A549 (cell line): Measurements from ENCODE around the gene LILRB4.

Experiments used
- CEBPB ChIP-seq, 2 experiments: fragments of >200 bp in 1 of 2; sonication (Bioruptor Twin) in 1 of 2; formaldehyde crosslinking in 1 of 2; IDR thresholded peaks; 2 replicates each; pipeline ENCODE4 v1.6.1; 2012 to 2016
- EP300 ChIP-seq, 2 experiments: fragments of >200 bp; sonication (Bioruptor Twin); formaldehyde crosslinking; IDR thresholded peaks; 2 replicates in 1 of 2; 3 replicates in 1 of 2; pipeline ENCODE4 v1.6.1; 2016 to 2017
- MAFK ChIP-seq: fragments of 450-650 bp; IDR thresholded peaks from 2 replicates; pipeline ENCODE4 v1.6.1; 2014; ENCODE audit not compliant: partially characterized antibody
- NR3C1 ChIP-seq: fragments of >200 bp; sonication (Bioruptor Twin); formaldehyde crosslinking; IDR thresholded peaks from 3 replicates; pipeline ENCODE4 v1.6.1; 2017
- PHF8 ChIP-seq: fragments of 200-600 bp; sonication (generic); IDR thresholded peaks from 2 replicates; pipeline ENCODE4 v1.6.1; 2016; ENCODE audit warnings: low read depth, mild to moderate bottlenecking, antibody characterized with exemption, moderate library complexity, borderline replicate concordance
- POLR2A ChIP-seq: IDR thresholded peaks from 2 replicates; pipeline ENCODE4 v1.6.1; 2012; ENCODE audit warnings: mild to moderate bottlenecking, low read length
- TF ChIP-seq, protein P1 (sequence below): fragments of >200 bp; sonication (Bioruptor Twin); formaldehyde crosslinking; IDR thresholded peaks from 3 replicates; pipeline ENCODE4 v1.5.1; 2016
- TF ChIP-seq, protein P2 (sequence below): IDR thresholded peaks from 2 replicates; pipeline ENCODE4 v1.6.1; 2012; ENCODE audit warnings: low read depth, borderline replicate concordance

DNA sequence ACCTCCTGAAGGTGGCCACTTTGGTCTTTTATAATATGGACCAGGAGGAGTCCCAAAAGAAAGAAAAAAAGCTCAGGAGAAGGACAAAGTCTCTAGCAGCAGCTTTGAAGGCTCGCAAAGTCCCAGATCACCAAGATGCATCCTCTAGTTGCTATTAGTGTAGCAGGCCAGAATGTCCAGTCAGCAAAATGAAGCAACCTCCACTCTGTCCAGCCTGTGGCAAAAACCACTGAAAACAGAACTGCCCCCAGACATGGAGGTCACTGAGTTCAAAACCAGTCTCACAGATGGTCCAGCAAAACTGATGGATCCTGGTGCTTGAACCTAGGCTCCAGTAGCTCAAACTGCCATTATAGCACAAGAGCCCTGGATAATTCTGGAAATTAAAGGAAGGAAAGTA lies 10.4 kb downstream of the LILRB4 start:
- TF ChIP-seq, protein P1, sequence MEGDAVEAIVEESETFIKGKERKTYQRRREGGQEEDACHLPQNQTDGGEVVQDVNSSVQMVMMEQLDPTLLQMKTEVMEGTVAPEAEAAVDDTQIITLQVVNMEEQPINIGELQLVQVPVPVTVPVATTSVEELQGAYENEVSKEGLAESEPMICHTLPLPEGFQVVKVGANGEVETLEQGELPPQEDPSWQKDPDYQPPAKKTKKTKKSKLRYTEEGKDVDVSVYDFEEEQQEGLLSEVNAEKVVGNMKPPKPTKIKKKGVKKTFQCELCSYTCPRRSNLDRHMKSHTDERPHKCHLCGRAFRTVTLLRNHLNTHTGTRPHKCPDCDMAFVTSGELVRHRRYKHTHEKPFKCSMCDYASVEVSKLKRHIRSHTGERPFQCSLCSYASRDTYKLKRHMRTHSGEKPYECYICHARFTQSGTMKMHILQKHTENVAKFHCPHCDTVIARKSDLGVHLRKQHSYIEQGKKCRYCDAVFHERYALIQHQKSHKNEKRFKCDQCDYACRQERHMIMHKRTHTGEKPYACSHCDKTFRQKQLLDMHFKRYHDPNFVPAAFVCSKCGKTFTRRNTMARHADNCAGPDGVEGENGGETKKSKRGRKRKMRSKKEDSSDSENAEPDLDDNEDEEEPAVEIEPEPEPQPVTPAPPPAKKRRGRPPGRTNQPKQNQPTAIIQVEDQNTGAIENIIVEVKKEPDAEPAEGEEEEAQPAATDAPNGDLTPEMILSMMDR: no peak
- TF ChIP-seq EP300 (IDR thresholded peaks at IDR 0.05) (no peak), CEBPB (IDR thresholded peaks at IDR 0.05) (no peak), POLR2A (no peak), PHF8 (no peak), NR3C1 (no peak), MAFK (peak; percentile 86)
- TF ChIP-seq, protein P2, sequence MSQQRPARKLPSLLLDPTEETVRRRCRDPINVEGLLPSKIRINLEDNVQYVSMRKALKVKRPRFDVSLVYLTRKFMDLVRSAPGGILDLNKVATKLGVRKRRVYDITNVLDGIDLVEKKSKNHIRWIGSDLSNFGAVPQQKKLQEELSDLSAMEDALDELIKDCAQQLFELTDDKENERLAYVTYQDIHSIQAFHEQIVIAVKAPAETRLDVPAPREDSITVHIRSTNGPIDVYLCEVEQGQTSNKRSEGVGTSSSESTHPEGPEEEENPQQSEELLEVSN: no peak
